HepG2 (cell line): ENCODE measurements around the gene MYO1E. TPM values are rescaled to one million over a fixed set of nuclear protein-coding genes. Genes with fewer than 3 reads are reported as not detected.
A peak's percentile ranks its signal among the peaks of the same experiment; 100 is the strongest.

Experiments
- ATAC-seq: fragments of 200-7000 bp; cut with Tn5 transposase; 3 replicates; pipeline ENCODE4 v1.9.1; 2020; ENCODE audit warnings: mild to moderate bottlenecking, moderate library complexity
- BruUV-seq: library from RNA; stranded (reverse); fragments of 400-500 nt; replicated peaks from 2 replicates; lab custom pipeline; 2021; lab: Mats Ljungman, UMichigan
- CTCF ChIA-PET: fragments of 300-600 bp; formaldehyde crosslinking; extraction: SDS; loops from one replicate; lab custom pipeline; 2021; ENCODE audit warnings: low total read pairs, inconsistent platforms, low intra/inter-chr PET ratio; lab: Yijun Ruan, JAX
- POLR2A ChIA-PET: fragments of 350-600 bp; sonication (Branson Sonifier 250); formaldehyde crosslinking; loops from one replicate; lab custom pipeline; 2020; ENCODE audit warnings: antibody characterized with exemption, inconsistent platforms; lab: Yijun Ruan, JAX
- DNase-seq: peaks from one replicate; pipeline ENCODE4 v3.0.0-alpha.2; 2015; ENCODE audit warnings: low spot score
- FAIRE-seq: peaks from 3 replicates; lab custom pipeline; 2011; peaks lifted over from hg19 to GRCh38; lab: Jason Lieb, UNC
- H2AFZ ChIP-seq: one replicate; pipeline ENCODE4 v1.6.1; 2011; ENCODE audit warnings: low read length, inconsistent platforms
- H3K27ac ChIP-seq: fragments of 300-600 bp; 3 replicates; pipeline ENCODE4 v1.8.0; 2011; ENCODE audit warnings: mixed run types, mild to moderate bottlenecking, mixed read lengths, low read length, inconsistent platforms; ENCODE audit not compliant: insufficient read depth; ENCODE audit errors: extremely low read length
- H3K27me3 ChIP-seq, 2 experiments: fragments of 200-600 bp in 1 of 2; 2 replicates in 1 of 2; 3 replicates in 1 of 2; pipeline versions ENCODE4 v1.6.0 to v1.8.0; 2011; ENCODE audit warnings: low read length in 2 of 2, mild to moderate bottlenecking in 2 of 2, moderate library complexity in 2 of 2, inconsistent platforms in 1 of 2; ENCODE audit not compliant: insufficient read depth in 2 of 2, control insufficient read depth in 1 of 2
- H3K36me3 ChIP-seq, 2 experiments: fragments of 200-600 bp in 1 of 2; replicated peaks in 1 of 2; 2 replicates in 1 of 2; 3 replicates in 1 of 2; pipeline versions ENCODE4 v1.5.1 to v1.8.0; 2011; ENCODE audit warnings: low read length in 2 of 2, inconsistent platforms in 1 of 2; ENCODE audit not compliant: insufficient read depth in 2 of 2, control insufficient read depth in 1 of 2
- H3K4me1 ChIP-seq: 2 replicates; pipeline ENCODE4 v1.5.1; 2012; ENCODE audit warnings: low read length, inconsistent platforms; ENCODE audit not compliant: insufficient read depth
- H3K4me2 ChIP-seq: 2 replicates; pipeline ENCODE4 v1.6.0; 2011; ENCODE audit warnings: low read depth, low read length, inconsistent platforms
- H3K4me3 ChIP-seq, 3 experiments: fragments of 200-600 bp in 1 of 3; sonication (generic), shearing (Covaris generic) in 1 of 3; replicated peaks in 1 of 3; 2 replicates each; pipeline ENCODE4 v1.5.1; 2011 to 2016; ENCODE audit warnings: low read length in 3 of 3, inconsistent platforms in 2 of 3, low read depth in 2 of 3, mild to moderate bottlenecking in 2 of 3, control low read depth in 1 of 3, mixed read lengths in 1 of 3; ENCODE audit not compliant: insufficient read depth in 1 of 3
- H3K79me2 ChIP-seq: one replicate; pipeline ENCODE4 v1.6.1; 2011; ENCODE audit warnings: low read length, inconsistent platforms; ENCODE audit not compliant: insufficient read depth
- H3K9ac ChIP-seq: 2 replicates; pipeline ENCODE4 v1.6.0; 2011; ENCODE audit warnings: mild to moderate bottlenecking, low read depth, low read length, inconsistent platforms; ENCODE audit not compliant: insufficient read depth
- H3K9me3 ChIP-seq: 2 replicates; pipeline ENCODE4 v1.5.1; 2012; ENCODE audit warnings: mild to moderate bottlenecking, low read length
- H4K20me1 ChIP-seq: 2 replicates; pipeline ENCODE4 v1.6.0; 2011; ENCODE audit warnings: inconsistent platforms, mild to moderate bottlenecking, low read length, moderate library complexity; ENCODE audit not compliant: insufficient read depth
- EP300 ChIP-seq, 3 experiments: sonication (generic) in 1 of 3; formaldehyde crosslinking in 1 of 3; IDR thresholded peaks; 2 replicates each; pipeline versions ENCODE4 v1.5.1 to v1.6.1; 2011 to 2020; ENCODE audit warnings: low read depth in 2 of 3, low read length in 2 of 3, borderline replicate concordance in 1 of 3, improper control_type of control experiment in 1 of 3, mild to moderate bottlenecking in 1 of 3, missing genetic modification reagents in 1 of 3, moderate library complexity in 1 of 3
- HHEX ChIP-seq: IDR thresholded peaks from 2 replicates; pipeline ENCODE4 v1.6.1; 2016; ENCODE audit warnings: control low read depth
- KLF11 ChIP-seq: IDR thresholded peaks from 2 replicates; pipeline ENCODE4 v1.6.1; 2016; ENCODE audit warnings: missing compliant biosample characterization
- MAFF ChIP-seq: IDR thresholded peaks from 2 replicates; pipeline ENCODE4 v1.6.1; 2011; ENCODE audit warnings: low read depth, low read length, improper control_type of control experiment
- NFYB ChIP-seq: sonication (generic); formaldehyde crosslinking; IDR thresholded peaks from 2 replicates; pipeline ENCODE4 v1.4.0; 2020; ENCODE audit warnings: missing genetic modification reagents
- ONECUT2 ChIP-seq: sonication (generic); formaldehyde crosslinking; IDR thresholded peaks from 2 replicates; pipeline ENCODE4 v1.4.0; 2020; ENCODE audit warnings: missing genetic modification reagents
- RFX5 ChIP-seq: IDR thresholded peaks from 2 replicates; pipeline ENCODE4 v1.6.1; 2011; ENCODE audit warnings: low read depth, low read length, improper control_type of control experiment
- SP4 ChIP-seq: sonication (generic); formaldehyde crosslinking; IDR thresholded peaks from 2 replicates; pipeline ENCODE4 v1.8.1; 2023; ENCODE audit warnings: mild to moderate bottlenecking, missing genetic modification reagents
- ZNF143 ChIP-seq: sonication (generic); formaldehyde crosslinking; IDR thresholded peaks from 2 replicates; pipeline ENCODE4 v1.4.0; 2020; ENCODE audit warnings: missing genetic modification reagents
- ZNF354B ChIP-seq: sonication (generic); formaldehyde crosslinking; IDR thresholded peaks from 2 replicates; pipeline ENCODE4 v1.8.0; 2022; ENCODE audit warnings: mild to moderate bottlenecking, missing genetic modification reagents
- ZNF792 ChIP-seq: IDR thresholded peaks from 2 replicates; pipeline ENCODE4 v1.6.1; 2016
- WGBS: methylation state at CpG from one replicate; pipeline ENCODE4 v1.1.6; 2017; ENCODE audit warnings: low lambda C conversion rate; 5-methylcytosine and 5-hydroxymethylcytosine counted together
- in situ Hi-C: cut with HindIII; loops from 2 replicates; pipeline ENCODE4 v1.10.0; 2017; ENCODE audit warnings: low pct_unique_long_range_greater_than_20kb; ENCODE audit not compliant: extremely low pct_ligation_motif_present
- intact Hi-C: fragments of 100-400 bp; cut with micrococcal nuclease; formaldehyde crosslinking; loops from one replicate; pipeline ENCODE4 v1.10.0; 2022; ENCODE audit not compliant: unreplicated experiment
- polyA plus RNA-seq, 8 experiments: library from polyadenylated mRNA; depleted of rRNA in 3 of 8; stranded (reverse) in 7 of 8; unstranded in 1 of 8; fragments of >200 nt; fragmentation: Illumina TruSeq in 4 of 8; extraction: Trizol in 4 of 8; gene quantifications; 2 replicates each; pipeline versions ENCODE4 v1.2.1 to v1.2.3, GENCODE V29; 2011 to 2016; ENCODE audit warnings: low read depth in 4 of 8, missing spikeins in 1 of 8, mixed read lengths in 1 of 8; ENCODE audit not compliant: insufficient read depth in 1 of 8
- total RNA-seq, 5 experiments: library from RNA; depleted of rRNA; stranded (reverse); fragments of >200 nt; fragmentation: Illumina TruSeq; extraction: Trizol; gene quantifications; 2 replicates each; pipeline ENCODE4 v1.2.3, GENCODE V29; 2016; ENCODE audit warnings: low read depth in 1 of 5
- TF ChIP-seq, protein P1 (sequence below): conservative IDR thresholded peaks from 2 replicates; pipeline ENCODE4 v1.6.1; 2018; ENCODE audit warnings: missing genetic modification reagents
- TF ChIP-seq, protein P2 (sequence below): sonication (generic); formaldehyde crosslinking; conservative IDR thresholded peaks from 2 replicates; pipeline ENCODE4 v1.4.0; 2020; ENCODE audit warnings: missing genetic modification reagents
- TF ChIP-seq, protein P3 (sequence below): sonication (generic); formaldehyde crosslinking; conservative IDR thresholded peaks from 2 replicates; pipeline ENCODE4 v1.4.0; 2020; ENCODE audit warnings: missing genetic modification reagents

MYO1E gene
- total and polyA plus RNA-seq, 2 of the 13 experiments (the other 11 are each of a cell fraction or from before 2014, with no cell fraction given): 15.7 to 25.1 TPM

DNA sequence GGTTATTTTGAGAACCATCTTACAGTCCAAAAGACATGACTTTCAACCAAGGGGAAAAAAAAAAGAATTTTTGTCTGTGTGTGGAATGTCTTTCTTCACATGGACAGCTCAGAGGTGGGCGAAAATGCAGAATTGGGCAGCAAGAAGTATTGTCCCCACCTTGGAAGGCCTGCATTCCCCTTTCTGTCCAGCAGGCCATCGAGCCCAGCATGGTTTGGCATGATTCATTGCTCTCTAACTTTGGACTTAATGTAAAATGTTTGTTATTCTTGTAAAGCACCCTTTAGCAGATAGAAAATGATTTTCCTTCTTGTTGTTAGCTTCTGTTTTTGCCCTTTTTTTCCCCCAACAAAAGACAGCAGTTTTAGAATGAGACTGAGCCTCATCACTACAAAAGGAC, 12.4 kb downstream of the MYO1E start:
- BruUV-seq: no TSS peak
- intact Hi-C loops: no loop called here
- WGBS: 100% methylated on average over 2 of the region's 2 CpGs
- CTCF ChIA-PET: no interaction called here
- H3K36me3 ChIP-seq: peaks cover 0 to 3% of the 10 kb centered on the region in 2 experiments; a peak in 1 of 5 replicates
- H3K4me2 ChIP-seq: no peak overlapping the region
- H3K27me3 ChIP-seq: no peaks in the 10 kb centered on the region
- FAIRE-seq (no peak), DNase-seq (no peak), ATAC-seq (peak; percentile 55; the same call in 2 of the 3 replicates)
- in situ Hi-C loops: no loop called here
- H3K4me1 ChIP-seq: peaks cover 11% of the 10 kb centered on the region
- POLR2A ChIA-PET: interaction anchor here (1.9 kb wide), 1 partner anchor 13 kb away, joined by 12 read pairs; the partner anchor contains the start of gene MYO1E
- no peak overlapping the region for H3K4me3 ChIP-seq
- H2AFZ ChIP-seq: no peak overlapping the region
- no peak for TF ChIP-seq NFYB (CRISPR knock-in tag)
- TF ChIP-seq ONECUT2: no peak
- TF ChIP-seq RFX5: no peak
- TF ChIP-seq EP300 (IDR thresholded peaks at IDR 0.05; ENCODE audit: low read depth in 2 of 2, low read length in 2 of 2): no peak
- no peak for TF ChIP-seq EP300 (CRISPR knock-in tag; IDR thresholded peaks at IDR 0.05; ENCODE audit: borderline replicate concordance)
- TF ChIP-seq KLF11 (CRISPR knock-in tag): no peak
- no peak for TF ChIP-seq ZNF354B
- TF ChIP-seq ZNF792 (CRISPR knock-in tag): no peak
- TF ChIP-seq, protein P1, sequence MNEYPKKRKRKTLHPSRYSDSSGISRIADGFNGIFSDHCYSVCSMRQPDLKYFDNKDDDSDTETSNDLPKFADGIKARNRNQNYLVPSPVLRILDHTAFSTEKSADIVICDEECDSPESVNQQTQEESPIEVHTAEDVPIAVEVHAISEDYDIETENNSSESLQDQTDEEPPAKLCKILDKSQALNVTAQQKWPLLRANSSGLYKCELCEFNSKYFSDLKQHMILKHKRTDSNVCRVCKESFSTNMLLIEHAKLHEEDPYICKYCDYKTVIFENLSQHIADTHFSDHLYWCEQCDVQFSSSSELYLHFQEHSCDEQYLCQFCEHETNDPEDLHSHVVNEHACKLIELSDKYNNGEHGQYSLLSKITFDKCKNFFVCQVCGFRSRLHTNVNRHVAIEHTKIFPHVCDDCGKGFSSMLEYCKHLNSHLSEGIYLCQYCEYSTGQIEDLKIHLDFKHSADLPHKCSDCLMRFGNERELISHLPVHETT (CRISPR knock-in tag): no peak
- TF ChIP-seq, all 625 proteins: peak for 0
- Histone ChIP-seq H3K9ac (no peak overlapping the region), H3K27ac (no peak overlapping the region), H3K79me2 (peaks cover 21% of the 10 kb centered on the region), H3K9me3 (no peaks in the 10 kb centered on the region), H4K20me1 (no peaks in the 10 kb centered on the region)

DNA sequence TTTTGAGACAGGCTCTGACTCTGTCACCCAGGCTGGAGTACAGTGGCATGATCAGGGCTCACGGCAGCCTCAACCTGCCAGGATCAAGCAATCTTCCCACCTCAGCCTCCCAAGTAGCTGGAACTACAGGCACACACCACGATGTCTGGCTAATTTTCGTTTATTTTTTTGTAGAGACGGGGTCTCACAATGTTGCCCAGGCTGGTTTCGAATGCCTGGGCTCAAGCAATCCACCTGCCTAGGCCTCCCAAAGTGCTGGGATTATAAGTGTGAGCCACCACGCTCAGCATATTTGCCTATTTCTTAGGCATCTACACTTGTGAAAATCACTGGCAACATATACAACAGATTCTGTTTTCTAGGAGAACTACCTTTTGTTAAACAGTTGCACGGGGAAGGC, 16.9 kb downstream of the MYO1E start:
- CTCF ChIA-PET: no interaction called here
- TF ChIP-seq, protein P2, sequence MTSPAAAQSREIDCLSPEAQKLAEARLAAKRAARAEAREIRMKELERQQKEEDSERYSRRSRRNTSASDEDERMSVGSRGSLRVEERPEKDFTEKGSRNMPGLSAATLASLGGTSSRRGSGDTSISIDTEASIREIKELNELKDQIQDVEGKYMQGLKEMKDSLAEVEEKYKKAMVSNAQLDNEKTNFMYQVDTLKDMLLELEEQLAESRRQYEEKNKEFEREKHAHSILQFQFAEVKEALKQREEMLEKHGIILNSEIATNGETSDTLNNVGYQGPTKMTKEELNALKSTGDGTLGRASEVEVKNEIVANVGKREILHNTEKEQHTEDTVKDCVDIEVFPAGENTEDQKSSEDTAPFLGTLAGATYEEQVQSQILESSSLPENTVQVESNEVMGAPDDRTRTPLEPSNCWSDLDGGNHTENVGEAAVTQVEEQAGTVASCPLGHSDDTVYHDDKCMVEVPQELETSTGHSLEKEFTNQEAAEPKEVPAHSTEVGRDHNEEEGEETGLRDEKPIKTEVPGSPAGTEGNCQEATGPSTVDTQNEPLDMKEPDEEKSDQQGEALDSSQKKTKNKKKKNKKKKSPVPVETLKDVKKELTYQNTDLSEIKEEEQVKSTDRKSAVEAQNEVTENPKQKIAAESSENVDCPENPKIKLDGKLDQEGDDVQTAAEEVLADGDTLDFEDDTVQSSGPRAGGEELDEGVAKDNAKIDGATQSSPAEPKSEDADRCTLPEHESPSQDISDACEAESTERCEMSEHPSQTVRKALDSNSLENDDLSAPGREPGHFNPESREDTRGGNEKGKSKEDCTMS: no peak
- TF ChIP-seq MAFF (no peak), HHEX (CRISPR knock-in tag) (no peak), ZNF143 (no peak), SP4 (CRISPR knock-in tag) (no peak)
- TF ChIP-seq, protein P3, sequence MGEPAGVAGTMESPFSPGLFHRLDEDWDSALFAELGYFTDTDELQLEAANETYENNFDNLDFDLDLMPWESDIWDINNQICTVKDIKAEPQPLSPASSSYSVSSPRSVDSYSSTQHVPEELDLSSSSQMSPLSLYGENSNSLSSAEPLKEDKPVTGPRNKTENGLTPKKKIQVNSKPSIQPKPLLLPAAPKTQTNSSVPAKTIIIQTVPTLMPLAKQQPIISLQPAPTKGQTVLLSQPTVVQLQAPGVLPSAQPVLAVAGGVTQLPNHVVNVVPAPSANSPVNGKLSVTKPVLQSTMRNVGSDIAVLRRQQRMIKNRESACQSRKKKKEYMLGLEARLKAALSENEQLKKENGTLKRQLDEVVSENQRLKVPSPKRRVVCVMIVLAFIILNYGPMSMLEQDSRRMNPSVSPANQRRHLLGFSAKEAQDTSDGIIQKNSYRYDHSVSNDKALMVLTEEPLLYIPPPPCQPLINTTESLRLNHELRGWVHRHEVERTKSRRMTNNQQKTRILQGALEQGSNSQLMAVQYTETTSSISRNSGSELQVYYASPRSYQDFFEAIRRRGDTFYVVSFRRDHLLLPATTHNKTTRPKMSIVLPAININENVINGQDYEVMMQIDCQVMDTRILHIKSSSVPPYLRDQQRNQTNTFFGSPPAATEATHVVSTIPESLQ (CRISPR knock-in tag): no peak

More for the DNA sequence above, 16.9 kb downstream of the MYO1E start:
- Histone ChIP-seq H3K9me3 (no peaks in the 10 kb centered on the region), H3K4me2 (no peak overlapping the region), H4K20me1 (no peaks in the 10 kb centered on the region), H3K27me3 (no peaks in the 10 kb centered on the region), H3K36me3 (peaks cover 0 to 2% of the 10 kb centered on the region in 2 experiments; a peak in 1 of 5 replicates), H3K4me1 (peaks cover 5% of the 10 kb centered on the region), H3K4me3 (no peak overlapping the region), H3K9ac (no peak overlapping the region), H2AFZ (no peak overlapping the region), H3K79me2 (peaks cover 27% of the 10 kb centered on the region), H3K27ac (no peak overlapping the region)
- DNase-seq: no peak
- intact Hi-C loops: no loop called here
- no peak for ATAC-seq
- in situ Hi-C loops: no loop called here
- FAIRE-seq: no peak
- no TSS peak for BruUV-seq
- POLR2A ChIA-PET: no interaction called here
- 92% methylated on average over 7 of the region's 7 CpGs for WGBS
